Measurements from ENCODE around the gene SMARCA4. TPM values are rescaled to one million over a fixed set of nuclear protein-coding genes. Genes with fewer than 3 reads are reported as not detected.

Gene SMARCA4
- total RNA-seq, 6 experiments from 2014 or later = 26.3 to 45.8 (median 27.7) TPM

GRCh38 chr19:11090264-11090996 lies 129.6 kb downstream of the SMARCA4 start:
- TF ChIP-seq CTCF (IDR thresholded peaks at IDR 0.05) (no peak), POLR2A (IDR thresholded peaks at IDR 0.05) (peak; percentile 98)
- intact Hi-C loops (cut with DNase I) = no loop called here
- Histone ChIP-seq H3K4me1 (peaks cover 0 to 71% (median 24%) of the 10 kb centered on the region in 4 donors), H3K36me3 (peaks cover 0 to 27% (median 7%) of the 10 kb centered on the region in 4 donors), H3K27me3 (no peaks in the 10 kb centered on the region), H3K9me3 (no peaks in the 10 kb centered on the region), H3K4me3 (peak overlapping the region; percentile 85 to 97 (median 90)), H3K27ac (peak overlapping the region; percentile 97 to 99 (median 99))
- WGBS (ENCODE audit: insufficient coverage, low coverage, low lambda C conversion rate, missing lambda C conversion rate) = no CpG with 5 or more reads among the region's 64 CpGs
- ATAC-seq (peak; percentile 55 to 90 (median 72)), DNase-seq (peak; percentile 99)

DNA sequence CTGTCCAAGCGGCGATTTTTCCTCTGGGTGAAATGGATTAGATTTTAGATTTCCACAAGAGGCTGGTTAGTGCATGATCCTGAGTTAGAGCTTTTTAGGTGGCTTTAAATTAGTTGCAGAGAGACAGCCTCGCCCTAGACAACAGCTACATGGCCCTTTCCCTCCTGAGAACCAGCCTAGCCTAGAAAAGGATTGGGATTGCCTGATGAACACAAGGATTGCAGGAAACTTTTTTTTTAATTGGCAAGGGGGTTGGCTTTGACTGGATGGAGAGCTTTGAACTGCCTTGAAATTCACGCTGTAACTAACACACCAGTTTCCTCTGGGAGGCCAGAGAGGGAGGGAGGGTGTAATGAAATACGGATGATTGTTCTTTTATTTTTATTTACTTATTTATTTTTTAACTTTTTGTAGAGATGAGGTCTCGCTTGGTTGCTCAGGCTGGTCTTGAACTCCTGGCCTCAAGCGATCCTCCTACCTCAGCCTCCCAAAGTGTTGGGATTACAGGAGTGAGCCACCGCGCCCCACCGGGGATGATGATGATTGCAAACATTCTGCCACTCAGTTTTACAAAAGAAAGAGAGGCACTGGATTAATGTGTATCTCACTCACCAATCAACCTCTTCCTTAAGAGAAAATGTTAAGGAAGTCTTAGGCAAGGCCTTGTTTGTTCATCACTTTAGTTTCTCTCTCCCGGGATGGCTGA lies 130.3 kb downstream of the SMARCA4 start:
- H3K27ac ChIP-seq = peak overlapping the region; percentile 97 to 99 (median 99)
- intact Hi-C loops (cut with DNase I) = no loop called here
- no peak for DNase-seq
- ATAC-seq = no peak
- 17% methylated on average over 9 of the region's 11 CpGs for WGBS (ENCODE audit: insufficient coverage, low coverage, low lambda C conversion rate, missing lambda C conversion rate)
- peaks cover 0 to 35% (median 7%) of the 10 kb centered on the region in 4 donors for H3K36me3 ChIP-seq
- peak overlapping the region; percentile 85 to 97 (median 90) for H3K4me3 ChIP-seq
- peaks cover 0 to 72% (median 21%) of the 10 kb centered on the region in 4 donors for H3K4me1 ChIP-seq
- TF ChIP-seq CTCF (IDR thresholded peaks at IDR 0.05) (no peak), POLR2A (IDR thresholded peaks at IDR 0.05) (no peak)
- no peaks in the 10 kb centered on the region for H3K9me3 ChIP-seq
- H3K27me3 ChIP-seq = no peaks in the 10 kb centered on the region

GRCh38 chr19:11091703-11092153 lies 130.9 kb downstream of the SMARCA4 start:
- peaks cover 0 to 73% (median 19%) of the 10 kb centered on the region in 4 donors for H3K4me1 ChIP-seq
- TF ChIP-seq POLR2A (IDR thresholded peaks at IDR 0.05) (peak; percentile 73), CTCF (IDR thresholded peaks at IDR 0.05) (no peak)
- under 1% methylated on average over 8 of the region's 8 CpGs for WGBS (ENCODE audit: insufficient coverage, low coverage, low lambda C conversion rate, missing lambda C conversion rate)
- DNase-seq (peak in 1 of 3 donors; percentile 44), ATAC-seq (peak in 1 of 4 donors; percentile 1)
- no peaks in the 10 kb centered on the region for H3K27me3 ChIP-seq
- H3K9me3 ChIP-seq = no peaks in the 10 kb centered on the region
- H3K4me3 ChIP-seq = peak overlapping the region; percentile 85 to 97 (median 90)
- H3K36me3 ChIP-seq = peaks cover 0 to 40% (median 7%) of the 10 kb centered on the region in 4 donors
- intact Hi-C loops (cut with DNase I) = no loop called here
- peak overlapping the region; percentile 97 to 99 (median 99) for H3K27ac ChIP-seq

DNA sequence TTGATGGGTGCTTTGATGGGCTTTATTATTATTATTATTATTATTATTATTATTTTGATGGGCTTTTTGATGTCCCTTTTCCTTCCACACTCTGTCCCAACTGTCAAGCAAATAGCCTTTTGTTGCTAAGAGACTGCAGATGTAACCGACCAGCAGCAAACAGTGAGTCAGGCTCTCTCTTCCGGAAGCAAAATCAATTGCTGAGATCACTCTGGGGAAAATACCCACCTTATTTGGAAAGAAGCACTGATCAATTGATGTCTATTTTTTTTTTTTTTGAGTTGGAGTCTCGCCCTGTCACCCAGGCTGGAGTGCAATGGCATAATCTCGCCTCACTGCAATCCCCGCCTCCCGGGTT lies 131.3 kb downstream of the SMARCA4 start:
- ATAC-seq = peak in 3 of 4 donors; percentile 4 to 28 (median 7)
- TF ChIP-seq CTCF (IDR thresholded peaks at IDR 0.05) (no peak), POLR2A (IDR thresholded peaks at IDR 0.05) (no peak)
- 28% methylated on average over 6 of the region's 6 CpGs for WGBS (ENCODE audit: insufficient coverage, low coverage, low lambda C conversion rate, missing lambda C conversion rate)
- H3K4me3 ChIP-seq = peak overlapping the region; percentile 85 to 97 (median 90)
- no peaks in the 10 kb centered on the region for H3K27me3 ChIP-seq
- no peaks in the 10 kb centered on the region for H3K9me3 ChIP-seq
- peaks cover 0 to 45% (median 7%) of the 10 kb centered on the region in 4 donors for H3K36me3 ChIP-seq
- DNase-seq = no peak
- H3K27ac ChIP-seq = peak overlapping the region; percentile 97 to 99 (median 99)
- intact Hi-C loops (cut with DNase I) = no loop called here
- H3K4me1 ChIP-seq = peaks cover 0 to 71% (median 19%) of the 10 kb centered on the region in 4 donors

All from right lobe of liver (tissue), 6 donors.